Measurements from ENCODE around the gene PEX7. TPM values are rescaled to one million over a fixed set of nuclear protein-coding genes. Genes with fewer than 3 reads are reported as not detected.

Gene PEX7
- total and polyA plus RNA-seq, 2 experiments from 2014 or later: 11.8 to 13.5 TPM

DNA sequence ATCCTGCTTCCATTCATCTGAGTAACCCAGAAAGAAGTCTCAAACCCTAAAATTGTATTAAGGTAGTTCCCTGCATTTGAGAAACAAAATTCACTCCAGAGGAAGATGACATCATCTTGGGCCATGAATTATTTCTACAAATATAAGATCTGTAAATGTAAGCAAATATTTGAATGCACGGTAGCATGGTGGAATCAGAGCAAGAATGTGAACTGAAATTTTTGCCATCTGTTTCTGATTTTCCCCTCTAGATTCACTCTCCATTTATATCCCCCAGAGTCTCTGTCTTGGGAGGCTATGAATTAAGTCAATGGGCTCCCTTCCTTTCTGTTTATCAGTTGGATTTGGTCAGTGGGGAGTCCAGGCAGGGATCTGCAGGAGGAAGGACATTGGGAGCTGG is 24.3 kb upstream of the PEX7 start:
- H3K27me3 ChIP-seq (ENCODE audit: insufficient read depth): peaks cover 21% of the 10 kb centered on the region
- peaks cover 6% of the 10 kb centered on the region; the same call in 1 of the 2 replicates for H3K4me1 ChIP-seq (ENCODE audit: insufficient read depth)
- Mint-ChIP-seq H3K9me3 (no peaks in the 10 kb centered on the region), H3K4me3 (no peak overlapping the region), H3K4me1 (peaks cover 4% of the 10 kb centered on the region; the same call in 1 of the 3 replicates), H3K27ac (no peak overlapping the region), H3K27me3 (ENCODE audit: insufficient read depth, low read depth, poor library complexity) (peaks cover 6% of the 10 kb centered on the region), H3K36me3 (ENCODE audit: low read depth) (no peaks in the 10 kb centered on the region)
- H3F3A ChIP-seq (replicated peaks; ENCODE audit: low read depth): no peaks in the 10 kb centered on the region
- no peak for TF ChIP-seq ZNF331 (CRISPR knock-in tag; IDR thresholded peaks at IDR 0.05; ENCODE audit: low read depth)
- no peak for TF ChIP-seq ZNF114 (CRISPR knock-in tag; IDR thresholded peaks at IDR 0.05)
- TF ChIP-seq, protein P1, sequence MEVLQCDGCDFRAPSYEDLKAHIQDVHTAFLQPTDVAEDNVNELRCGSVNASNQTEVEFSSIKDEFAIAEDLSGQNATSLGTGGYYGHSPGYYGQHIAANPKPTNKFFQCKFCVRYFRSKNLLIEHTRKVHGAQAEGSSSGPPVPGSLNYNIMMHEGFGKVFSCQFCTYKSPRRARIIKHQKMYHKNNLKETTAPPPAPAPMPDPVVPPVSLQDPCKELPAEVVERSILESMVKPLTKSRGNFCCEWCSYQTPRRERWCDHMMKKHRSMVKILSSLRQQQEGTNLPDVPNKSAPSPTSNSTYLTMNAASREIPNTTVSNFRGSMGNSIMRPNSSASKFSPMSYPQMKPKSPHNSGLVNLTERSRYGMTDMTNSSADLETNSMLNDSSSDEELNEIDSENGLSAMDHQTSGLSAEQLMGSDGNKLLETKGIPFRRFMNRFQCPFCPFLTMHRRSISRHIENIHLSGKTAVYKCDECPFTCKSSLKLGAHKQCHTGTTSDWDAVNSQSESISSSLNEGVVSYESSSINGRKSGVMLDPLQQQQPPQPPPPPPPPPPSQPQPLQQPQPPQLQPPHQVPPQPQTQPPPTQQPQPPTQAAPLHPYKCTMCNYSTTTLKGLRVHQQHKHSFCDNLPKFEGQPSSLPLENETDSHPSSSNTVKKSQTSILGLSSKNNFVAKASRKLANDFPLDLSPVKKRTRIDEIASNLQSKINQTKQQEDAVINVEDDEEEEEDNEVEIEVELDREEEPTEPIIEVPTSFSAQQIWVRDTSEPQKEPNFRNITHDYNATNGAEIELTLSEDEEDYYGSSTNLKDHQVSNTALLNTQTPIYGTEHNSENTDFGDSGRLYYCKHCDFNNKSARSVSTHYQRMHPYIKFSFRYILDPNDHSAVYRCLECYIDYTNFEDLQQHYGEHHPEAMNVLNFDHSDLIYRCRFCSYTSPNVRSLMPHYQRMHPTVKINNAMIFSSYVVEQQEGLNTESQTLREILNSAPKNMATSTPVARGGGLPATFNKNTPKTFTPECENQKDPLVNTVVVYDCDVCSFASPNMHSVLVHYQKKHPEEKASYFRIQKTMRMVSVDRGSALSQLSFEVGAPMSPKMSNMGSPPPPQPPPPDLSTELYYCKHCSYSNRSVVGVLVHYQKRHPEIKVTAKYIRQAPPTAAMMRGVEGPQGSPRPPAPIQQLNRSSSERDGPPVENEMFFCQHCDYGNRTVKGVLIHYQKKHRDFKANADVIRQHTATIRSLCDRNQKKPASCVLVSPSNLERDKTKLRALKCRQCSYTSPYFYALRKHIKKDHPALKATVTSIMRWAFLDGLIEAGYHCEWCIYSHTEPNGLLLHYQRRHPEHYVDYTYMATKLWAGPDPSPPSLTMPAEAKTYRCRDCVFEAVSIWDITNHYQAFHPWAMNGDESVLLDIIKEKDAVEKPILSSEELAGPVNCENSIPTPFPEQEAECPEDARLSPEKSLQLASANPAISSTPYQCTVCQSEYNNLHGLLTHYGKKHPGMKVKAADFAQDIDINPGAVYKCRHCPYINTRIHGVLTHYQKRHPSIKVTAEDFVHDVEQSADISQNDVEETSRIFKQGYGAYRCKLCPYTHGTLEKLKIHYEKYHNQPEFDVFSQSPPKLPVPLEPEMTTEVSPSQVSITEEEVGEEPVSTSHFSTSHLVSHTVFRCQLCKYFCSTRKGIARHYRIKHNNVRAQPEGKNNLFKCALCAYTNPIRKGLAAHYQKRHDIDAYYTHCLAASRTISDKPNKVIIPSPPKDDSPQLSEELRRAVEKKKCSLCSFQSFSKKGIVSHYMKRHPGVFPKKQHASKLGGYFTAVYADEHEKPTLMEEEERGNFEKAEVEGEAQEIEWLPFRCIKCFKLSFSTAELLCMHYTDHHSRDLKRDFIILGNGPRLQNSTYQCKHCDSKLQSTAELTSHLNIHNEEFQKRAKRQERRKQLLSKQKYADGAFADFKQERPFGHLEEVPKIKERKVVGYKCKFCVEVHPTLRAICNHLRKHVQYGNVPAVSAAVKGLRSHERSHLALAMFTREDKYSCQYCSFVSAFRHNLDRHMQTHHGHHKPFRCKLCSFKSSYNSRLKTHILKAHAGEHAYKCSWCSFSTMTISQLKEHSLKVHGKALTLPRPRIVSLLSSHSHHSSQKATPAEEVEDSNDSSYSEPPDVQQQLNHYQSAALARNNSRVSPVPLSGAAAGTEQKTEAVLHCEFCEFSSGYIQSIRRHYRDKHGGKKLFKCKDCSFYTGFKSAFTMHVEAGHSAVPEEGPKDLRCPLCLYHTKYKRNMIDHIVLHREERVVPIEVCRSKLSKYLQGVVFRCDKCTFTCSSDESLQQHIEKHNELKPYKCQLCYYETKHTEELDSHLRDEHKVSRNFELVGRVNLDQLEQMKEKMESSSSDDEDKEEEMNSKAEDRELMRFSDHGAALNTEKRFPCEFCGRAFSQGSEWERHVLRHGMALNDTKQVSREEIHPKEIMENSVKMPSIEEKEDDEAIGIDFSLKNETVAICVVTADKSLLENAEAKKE (CRISPR knock-in tag; IDR thresholded peaks at IDR 0.05): no peak
- TF ChIP-seq JUNB (IDR thresholded peaks at IDR 0.05; ENCODE audit: unreplicated experiment): no peak
- TF ChIP-seq EZH2phosphoT487 (IDR thresholded peaks at IDR 0.05; ENCODE audit: unreplicated experiment): no peak
- no peak for TF ChIP-seq NANOG (IDR thresholded peaks at IDR 0.05; ENCODE audit: borderline replicate concordance)
- TF ChIP-seq, protein P2, sequence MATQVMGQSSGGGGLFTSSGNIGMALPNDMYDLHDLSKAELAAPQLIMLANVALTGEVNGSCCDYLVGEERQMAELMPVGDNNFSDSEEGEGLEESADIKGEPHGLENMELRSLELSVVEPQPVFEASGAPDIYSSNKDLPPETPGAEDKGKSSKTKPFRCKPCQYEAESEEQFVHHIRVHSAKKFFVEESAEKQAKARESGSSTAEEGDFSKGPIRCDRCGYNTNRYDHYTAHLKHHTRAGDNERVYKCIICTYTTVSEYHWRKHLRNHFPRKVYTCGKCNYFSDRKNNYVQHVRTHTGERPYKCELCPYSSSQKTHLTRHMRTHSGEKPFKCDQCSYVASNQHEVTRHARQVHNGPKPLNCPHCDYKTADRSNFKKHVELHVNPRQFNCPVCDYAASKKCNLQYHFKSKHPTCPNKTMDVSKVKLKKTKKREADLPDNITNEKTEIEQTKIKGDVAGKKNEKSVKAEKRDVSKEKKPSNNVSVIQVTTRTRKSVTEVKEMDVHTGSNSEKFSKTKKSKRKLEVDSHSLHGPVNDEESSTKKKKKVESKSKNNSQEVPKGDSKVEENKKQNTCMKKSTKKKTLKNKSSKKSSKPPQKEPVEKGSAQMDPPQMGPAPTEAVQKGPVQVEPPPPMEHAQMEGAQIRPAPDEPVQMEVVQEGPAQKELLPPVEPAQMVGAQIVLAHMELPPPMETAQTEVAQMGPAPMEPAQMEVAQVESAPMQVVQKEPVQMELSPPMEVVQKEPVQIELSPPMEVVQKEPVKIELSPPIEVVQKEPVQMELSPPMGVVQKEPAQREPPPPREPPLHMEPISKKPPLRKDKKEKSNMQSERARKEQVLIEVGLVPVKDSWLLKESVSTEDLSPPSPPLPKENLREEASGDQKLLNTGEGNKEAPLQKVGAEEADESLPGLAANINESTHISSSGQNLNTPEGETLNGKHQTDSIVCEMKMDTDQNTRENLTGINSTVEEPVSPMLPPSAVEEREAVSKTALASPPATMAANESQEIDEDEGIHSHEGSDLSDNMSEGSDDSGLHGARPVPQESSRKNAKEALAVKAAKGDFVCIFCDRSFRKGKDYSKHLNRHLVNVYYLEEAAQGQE (IDR thresholded peaks at IDR 0.05; ENCODE audit: unreplicated experiment): no peak
- TF ChIP-seq EZH2 (IDR thresholded peaks at IDR 0.05; ENCODE audit: low read depth, unreplicated experiment): no peak
- TF ChIP-seq, protein P3, sequence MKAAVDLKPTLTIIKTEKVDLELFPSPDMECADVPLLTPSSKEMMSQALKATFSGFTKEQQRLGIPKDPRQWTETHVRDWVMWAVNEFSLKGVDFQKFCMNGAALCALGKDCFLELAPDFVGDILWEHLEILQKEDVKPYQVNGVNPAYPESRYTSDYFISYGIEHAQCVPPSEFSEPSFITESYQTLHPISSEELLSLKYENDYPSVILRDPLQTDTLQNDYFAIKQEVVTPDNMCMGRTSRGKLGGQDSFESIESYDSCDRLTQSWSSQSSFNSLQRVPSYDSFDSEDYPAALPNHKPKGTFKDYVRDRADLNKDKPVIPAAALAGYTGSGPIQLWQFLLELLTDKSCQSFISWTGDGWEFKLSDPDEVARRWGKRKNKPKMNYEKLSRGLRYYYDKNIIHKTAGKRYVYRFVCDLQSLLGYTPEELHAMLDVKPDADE (IDR thresholded peaks at IDR 0.05): no peak
- no peak for TF ChIP-seq CTCF (conservative IDR thresholded peaks at IDR 0.05; ENCODE audit: low read depth in 2 of 2)
- TF ChIP-seq STAT1 (IDR thresholded peaks at IDR 0.05; ENCODE audit: unreplicated experiment): no peak
- TF ChIP-seq CREB1 (CRISPR knock-in tag; IDR thresholded peaks at IDR 0.05; ENCODE audit: low read depth): no peak
- no peak for TF ChIP-seq POLR2AphosphoS5 (IDR thresholded peaks at IDR 0.05; ENCODE audit: low read depth)
- no peaks in the 10 kb centered on the region for H3K79me2 ChIP-seq (replicated peaks; ENCODE audit: insufficient read depth)
- H2AFZ ChIP-seq: no peak overlapping the region
- H3K36me3 ChIP-seq (ENCODE audit: insufficient read depth): no peaks in the 10 kb centered on the region
- ATAC-seq (no peak), DNase-seq (ENCODE audit: low spot score) (no peak)
- no peak overlapping the region for H3K27ac ChIP-seq (ENCODE audit: low read depth)
- H3K4me3 ChIP-seq: no peak overlapping the region
- no peaks in the 10 kb centered on the region for H4K20me1 ChIP-seq (replicated peaks; ENCODE audit: insufficient read depth)
- no peaks in the 10 kb centered on the region for H3K9me2 ChIP-seq (ENCODE audit: insufficient read depth)
- H3K4me2 ChIP-seq: no peak overlapping the region
